ENCODE data around the gene NPIPB6.

Gene NPIPB6

DNA sequence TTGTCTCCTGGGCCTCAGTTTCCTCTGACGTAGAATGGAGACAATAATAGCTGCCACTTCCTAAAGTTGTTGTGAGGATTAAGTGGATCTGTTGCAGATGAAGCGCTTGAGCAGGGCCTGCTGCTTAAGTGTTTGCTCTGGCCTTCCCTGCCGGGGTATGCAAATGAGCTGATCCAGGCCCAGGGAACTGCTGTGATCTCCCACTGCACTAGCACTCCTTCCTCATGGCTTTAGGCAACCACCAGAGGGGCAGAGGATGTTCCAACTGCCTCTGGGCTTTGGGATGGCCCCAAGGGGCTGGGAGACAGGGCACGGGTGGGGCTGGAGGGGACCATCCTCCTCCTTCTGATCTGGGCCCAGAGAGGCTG is 64.8 kb downstream of the NPIPB6 start:
- no peak for DNase-seq (ENCODE audit: low spot score)

DNA sequence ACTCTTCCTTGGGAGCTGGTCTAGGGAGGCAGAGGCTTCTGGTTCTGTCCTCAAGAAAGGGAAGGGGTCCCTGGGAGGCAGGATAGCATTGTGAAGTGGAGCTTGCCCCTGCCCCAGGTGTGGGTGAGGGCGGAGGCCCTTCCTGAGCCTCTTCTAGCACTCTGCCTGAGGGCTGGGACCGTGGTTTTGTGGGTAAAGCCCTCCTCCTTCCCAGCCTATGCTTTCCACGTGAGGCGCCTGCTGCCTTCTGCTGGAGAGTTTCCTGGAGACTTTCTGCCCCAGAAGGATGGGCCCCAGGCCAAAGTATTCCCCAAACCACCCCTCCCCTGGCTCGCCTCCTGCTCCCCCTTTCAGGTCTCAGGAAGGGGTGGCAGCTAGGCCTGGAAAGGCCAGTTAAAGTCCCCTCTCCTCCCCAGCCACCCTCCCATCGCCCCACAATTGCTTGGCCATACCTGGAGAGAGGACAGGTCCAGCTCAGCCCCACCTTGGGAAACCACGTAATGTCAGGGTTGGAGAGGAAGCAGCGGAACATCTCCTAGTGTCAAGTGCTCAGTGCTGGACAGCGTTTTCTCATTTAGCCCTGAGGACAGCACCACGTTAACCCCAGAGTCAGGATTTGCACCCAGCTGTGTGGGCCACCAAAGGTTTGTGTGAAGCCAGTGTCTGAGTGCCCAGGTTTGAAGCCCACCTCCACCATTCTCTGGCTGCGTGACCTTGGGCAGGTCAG is 65.4 kb downstream of the NPIPB6 start:
- DNase-seq (ENCODE audit: low spot score) = no peak

DNA sequence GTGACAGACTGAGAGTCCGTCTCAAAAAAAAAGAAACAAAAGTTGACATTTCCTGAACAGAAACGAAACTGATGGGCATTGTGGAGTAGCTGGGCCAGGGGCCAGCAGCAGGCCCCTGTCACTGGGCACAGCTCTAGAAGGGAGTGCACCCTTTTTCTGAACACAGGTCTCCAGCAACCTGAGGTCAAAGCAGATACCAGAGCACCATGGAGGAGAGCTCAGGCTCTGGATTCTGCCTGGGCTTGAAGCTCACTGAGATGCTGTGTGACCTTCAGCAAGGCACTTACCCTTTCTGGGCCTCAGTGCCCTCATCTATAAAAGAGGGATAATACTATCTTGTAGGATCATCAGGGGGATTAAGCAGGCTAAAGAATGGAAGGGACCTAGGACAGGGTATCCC is 66.0 kb downstream of the NPIPB6 start:
- no peak for DNase-seq (ENCODE audit: low spot score)

DNA sequence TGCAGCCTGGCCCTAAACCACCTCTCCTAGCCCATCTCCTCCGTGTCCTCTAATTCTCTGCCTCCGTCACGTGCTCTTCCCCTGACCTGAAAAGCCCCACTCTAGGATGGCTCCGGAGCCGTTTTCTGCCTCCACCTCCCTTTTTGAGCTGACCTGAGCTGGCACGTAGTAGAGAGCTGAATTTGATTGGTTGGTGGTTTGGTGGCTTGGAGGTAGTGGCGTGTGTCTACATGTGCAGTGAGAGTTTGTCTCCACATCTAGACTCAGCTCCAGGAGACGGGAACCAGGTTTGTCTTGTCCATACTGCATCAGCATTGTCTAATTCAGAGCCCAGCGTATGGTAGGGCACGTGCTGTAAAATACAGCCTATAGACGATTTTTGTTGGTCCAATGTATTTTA is 68.0 kb downstream of the NPIPB6 start:
- no peak for DNase-seq (ENCODE audit: low spot score)

DNA sequence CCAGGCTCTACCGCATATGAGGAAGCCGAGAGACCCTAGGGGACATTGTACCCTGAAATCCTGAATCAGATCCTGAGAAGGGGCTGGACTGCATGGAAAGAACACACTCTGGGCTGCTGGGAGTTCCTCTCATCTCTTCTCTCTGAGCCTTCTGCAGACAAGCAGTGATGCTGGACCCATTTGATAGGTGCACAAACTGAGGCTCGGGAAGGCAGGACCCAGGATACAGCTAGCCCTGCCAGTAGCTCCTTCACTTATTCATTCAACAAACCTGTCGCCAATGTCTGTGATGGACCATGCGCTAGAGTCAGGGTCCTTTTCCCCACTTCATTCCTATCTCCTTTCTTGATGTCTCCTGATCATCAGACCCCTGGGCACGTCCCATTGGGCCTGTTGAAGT is 69.1 kb downstream of the NPIPB6 start:
- DNase-seq (ENCODE audit: low spot score) = no peak

DNA sequence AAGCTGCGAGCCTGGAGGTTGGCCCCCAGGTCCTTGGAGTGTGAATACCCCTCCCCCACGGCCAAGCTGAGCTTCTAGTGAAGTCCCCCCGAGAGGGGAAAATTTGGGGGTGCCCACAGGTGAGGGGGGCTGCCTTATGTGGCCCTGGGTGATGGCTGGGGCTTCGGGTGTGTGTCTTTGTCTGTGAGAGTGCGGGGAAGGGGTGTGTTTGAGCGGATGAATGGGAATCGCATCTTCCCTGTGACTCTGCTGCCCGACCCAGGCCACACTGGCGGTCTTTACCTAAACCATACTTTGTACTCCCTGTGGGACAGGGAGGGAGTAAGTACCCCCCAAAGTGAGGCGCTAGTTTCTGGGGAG is 69.7 kb downstream of the NPIPB6 start:
- DNase-seq (ENCODE audit: low spot score) = no peak

DNA sequence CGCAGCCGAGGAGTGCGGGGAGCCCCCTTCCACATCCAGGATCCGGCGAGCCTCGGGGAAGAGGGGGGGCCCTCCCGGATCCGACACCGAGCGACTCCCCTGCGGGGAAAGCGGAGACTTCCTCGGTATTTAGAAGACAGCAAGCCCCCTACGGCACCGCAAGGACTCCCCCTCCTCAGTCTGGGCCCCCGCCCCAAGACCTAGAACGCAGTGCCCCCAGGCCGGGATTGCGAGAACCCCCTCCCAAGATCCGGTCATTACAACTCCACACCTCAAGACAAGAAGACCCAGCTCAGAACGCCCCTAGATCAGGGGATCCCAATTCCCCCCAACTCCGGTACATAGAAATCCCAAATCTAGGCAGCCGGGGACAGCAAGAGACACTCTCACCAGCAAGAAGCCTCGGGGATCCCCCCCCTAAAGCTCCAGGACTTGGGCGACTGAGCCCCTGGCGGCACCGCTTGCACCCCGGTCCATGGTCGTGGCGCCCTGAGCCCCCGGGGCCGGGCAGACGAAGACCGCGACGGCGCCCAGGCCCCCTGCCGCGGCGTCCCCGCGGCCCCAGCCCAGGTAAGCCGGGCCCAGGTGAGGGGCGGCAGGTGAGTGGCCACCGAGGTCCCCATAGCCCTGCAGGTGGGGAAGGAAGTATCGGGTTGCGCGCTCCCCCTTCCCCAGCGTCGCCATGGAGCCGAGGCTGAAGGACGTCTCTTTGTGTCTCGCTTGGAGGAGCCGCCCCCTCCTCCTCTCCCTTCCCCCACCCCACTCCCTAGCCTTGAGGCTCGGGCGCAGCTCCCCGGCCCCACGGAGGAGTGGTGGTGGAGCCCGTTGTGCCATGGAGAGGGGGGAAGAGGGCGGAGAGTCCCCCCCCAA is 70.3 kb downstream of the NPIPB6 start:
- no peak for DNase-seq (ENCODE audit: low spot score)
